ENCODE data around the gene CTU2. TPM values are rescaled to one million over a fixed set of nuclear protein-coding genes. Genes with fewer than 3 reads are reported as not detected.

The CTU2 gene
- total RNA-seq, 1 donor from 2014 or later: 33.3 TPM

DNA sequence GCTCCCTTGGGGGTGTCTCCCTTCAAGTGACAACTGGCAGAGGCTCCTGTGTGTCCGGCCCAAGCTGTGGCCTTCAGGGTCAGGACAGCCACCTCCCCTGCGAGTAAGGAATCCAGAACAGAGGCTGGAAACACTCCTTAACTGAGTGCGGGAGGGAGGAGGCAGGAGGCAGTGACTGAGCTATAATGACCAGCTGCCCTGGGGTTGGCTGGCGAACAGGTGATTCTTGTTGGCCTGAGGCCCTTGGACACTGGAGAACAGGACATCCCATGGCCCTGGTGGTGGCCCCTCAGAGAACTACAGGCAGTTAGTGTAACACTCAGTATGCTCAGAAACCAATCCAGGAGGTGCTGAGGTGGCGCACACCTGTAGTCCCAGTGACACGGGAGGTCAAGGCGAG lies 10.6 kb upstream of the CTU2 start:
- intact Hi-C loops (cut with micrococcal nuclease): no loop called here

DNA sequence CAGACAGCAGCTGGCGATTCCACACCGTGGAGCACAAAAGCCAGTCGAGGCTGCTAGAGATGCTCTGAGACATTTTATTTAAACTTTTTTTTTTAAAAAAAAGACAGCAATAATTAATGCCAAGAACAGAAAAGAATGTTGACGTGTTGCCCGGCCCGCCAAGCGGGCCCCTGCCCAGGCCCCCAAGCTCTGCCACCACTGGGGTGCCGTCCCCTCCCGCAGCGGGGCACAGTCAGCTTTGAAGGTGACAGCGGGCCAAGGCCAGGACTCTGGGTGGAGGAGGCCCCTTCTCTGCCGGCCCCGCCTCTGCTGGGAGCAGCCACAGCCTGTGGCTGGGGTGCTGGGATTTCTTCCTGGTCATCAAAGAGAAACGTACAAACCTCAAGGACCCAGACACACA lies 9.9 kb upstream of the CTU2 start:
- intact Hi-C loops (cut with micrococcal nuclease): no loop called here

DNA sequence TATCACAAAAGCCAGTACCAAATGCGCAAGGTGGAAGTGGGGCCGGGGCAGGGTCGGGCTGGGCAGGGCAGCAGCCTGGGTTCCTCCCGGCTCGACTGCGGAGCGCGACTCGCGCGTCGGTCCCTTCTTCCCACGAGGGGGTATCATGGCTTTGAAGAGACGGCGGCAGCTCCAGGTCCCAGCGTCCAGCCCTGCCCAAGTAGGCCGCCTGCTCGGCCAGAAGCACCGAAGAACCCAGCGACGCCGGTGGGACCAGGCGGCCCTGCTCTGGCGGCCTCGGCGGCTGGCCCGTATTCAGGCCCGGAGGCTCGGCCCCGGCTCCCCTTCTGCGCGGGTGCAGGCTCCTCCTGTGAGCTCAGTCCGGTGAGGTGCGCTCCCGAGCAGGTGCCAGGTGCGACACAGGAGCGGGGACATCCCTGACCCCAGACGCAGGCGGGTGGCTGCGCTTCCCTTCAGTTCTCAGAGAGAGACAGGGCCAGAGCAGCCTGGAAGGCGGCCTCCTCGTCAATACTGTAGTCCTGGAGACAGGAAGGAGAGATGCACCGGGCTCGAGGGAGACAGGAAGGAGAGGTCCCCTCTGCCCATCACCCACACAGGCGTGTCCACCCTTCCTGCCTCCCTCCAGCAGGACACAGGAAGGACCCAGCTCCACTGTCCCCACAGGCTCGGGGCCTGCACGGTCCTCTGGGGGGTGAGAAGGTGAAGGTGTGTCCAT lies 9.0 kb upstream of the CTU2 start:
- intact Hi-C loops (cut with micrococcal nuclease): no loop called here

DNA sequence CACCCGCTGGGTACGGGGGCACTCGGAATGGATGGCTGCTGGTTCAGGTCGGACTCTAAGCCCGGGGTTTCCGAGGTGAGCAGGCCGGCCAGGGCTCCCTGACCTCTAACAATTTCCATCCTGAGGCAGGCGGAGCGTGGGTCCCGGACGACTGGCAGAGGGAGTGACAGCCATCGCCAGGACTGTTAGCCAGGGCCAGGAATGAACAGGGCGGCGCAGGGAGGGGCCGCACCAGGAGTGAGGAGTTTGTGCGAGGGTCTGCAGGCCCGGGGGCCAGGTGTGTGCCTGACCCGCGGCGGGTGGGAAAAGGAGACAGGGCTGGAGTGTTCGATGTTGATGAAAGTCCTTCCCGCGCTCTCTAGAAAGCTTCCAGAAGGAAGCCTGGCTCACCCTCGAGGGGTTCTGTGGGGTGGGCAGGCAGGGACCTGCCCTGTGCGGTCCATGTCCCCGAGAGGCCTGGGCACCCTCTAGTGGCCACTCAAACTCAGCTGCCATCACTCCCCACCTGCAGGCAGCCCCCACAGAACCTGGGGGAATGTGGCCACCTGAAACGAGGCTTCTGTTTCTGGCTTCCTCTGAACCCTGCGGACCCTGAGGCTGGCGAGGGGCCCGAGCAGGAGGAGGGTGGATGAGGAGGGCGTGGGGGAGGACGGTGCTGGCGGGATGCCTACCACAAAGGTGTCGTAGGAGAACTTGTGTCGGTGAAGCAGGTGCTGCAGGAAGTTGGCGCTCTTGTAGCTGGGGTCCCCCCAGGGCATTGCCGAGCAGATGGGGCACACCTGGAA lies 8.3 kb upstream of the CTU2 start:
- intact Hi-C loops (cut with micrococcal nuclease): no loop called here

DNA sequence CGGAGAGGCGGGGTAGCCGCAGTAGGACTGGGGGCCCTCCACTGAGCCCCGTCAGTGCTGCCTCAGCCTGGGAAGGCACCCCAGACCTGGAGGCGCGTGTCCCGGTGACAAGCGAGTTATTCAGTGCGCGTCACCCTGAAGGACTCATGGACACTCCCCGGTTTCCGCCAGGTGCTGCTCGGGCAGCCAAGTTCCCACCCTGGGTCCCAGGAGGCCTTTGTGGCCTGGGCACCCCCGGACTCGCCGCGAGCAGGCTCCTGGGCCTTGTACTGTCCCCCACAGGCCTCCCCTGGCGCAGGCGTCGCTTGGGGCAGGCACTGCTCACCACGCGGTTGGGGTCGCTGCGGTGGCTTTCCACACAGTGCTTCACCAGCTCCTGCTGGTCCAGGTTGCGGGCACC lies 7.7 kb upstream of the CTU2 start:
- intact Hi-C loops (cut with micrococcal nuclease): no loop called here

DNA sequence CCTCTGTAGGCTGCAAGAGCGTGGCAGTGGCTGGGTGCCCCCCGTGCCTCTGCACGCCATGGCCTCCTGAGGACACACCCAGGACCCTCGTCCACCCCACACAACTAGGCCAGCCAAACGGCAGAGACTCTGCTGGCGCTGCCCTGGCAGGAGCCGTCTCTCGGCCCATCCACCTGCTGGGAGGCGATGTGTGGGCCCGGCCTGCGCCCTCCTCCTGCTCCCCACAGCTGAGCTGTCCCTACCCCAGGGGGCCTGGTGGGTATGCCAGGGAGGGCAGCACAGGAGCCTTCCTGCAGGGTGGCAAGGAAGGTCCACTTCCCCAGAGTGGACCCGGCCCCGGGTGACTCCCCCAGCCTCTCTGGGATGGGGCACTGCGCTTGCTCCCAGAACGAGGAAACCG lies 7.1 kb upstream of the CTU2 start:
- intact Hi-C loops (cut with micrococcal nuclease): no loop called here

DNA sequence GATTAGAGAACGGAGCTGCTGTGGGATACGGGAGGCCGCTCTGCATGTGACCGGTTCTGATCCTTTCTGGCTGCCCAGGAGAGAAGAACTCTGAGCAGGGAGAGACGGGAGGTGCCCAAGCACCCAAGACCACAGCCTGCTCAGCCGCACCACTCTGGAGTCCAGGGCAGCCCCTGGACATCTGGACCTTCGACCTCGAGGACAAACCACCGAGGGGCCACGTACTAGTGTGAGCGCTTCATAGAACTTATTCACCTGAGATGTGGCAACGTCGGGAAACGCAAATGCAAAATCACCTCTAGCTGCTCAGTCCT lies 6.0 kb upstream of the CTU2 start:
- intact Hi-C loops (cut with micrococcal nuclease): loop anchor here (1.0 to 5.0 kb wide), 6 partner anchors 37 to 743 kb away; partner anchors contain the start of genes CDT1, GALNS, IL17C and MVD

DNA sequence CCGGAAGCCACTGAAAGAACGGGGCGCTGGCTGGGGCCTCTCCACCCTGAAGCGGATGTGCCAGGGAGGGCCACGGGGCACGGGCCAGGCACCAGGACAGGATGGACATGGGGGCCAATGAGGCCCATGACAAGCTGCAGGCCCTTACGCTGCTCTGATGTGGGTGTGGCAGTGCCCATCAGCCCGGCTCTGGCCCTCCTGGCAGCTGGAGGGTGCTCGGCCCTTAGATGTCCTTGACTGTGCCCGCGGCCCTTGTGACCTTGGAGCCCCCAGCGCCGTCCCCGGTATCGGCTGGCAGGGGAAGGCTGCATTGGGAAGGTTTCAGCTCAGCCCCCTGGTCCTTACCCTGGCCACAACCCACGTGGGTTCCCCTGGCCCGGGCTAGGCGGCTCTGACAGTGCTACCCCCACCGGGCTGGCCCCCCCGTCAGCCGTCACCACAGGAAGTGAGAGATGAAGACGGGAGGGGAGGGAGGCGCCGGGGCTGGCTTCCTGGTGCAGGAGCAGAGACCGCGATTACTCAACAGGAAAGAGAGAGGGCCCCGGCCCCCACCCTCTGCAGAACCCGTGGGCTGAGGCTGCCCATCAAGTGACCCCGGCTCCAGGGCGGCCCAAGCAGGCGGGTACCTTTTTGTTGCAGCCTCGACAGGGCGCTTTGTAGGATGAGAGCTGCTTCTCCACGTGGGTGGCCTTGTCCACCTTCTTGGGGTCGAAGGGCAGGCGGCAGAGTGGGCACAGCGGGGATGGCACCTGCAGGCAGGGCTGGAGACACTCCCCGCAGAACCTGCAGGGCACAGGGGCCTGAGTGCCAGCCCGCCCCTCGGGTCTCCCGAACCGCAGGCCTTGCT lies 5.4 kb upstream of the CTU2 start:
- intact Hi-C loops (cut with micrococcal nuclease): loop anchor here (1.0 to 5.0 kb wide), 8 partner anchors 15 to 744 kb away; partner anchors contain the start of genes CDT1, GALNS, IL17C and MVD

DNA sequence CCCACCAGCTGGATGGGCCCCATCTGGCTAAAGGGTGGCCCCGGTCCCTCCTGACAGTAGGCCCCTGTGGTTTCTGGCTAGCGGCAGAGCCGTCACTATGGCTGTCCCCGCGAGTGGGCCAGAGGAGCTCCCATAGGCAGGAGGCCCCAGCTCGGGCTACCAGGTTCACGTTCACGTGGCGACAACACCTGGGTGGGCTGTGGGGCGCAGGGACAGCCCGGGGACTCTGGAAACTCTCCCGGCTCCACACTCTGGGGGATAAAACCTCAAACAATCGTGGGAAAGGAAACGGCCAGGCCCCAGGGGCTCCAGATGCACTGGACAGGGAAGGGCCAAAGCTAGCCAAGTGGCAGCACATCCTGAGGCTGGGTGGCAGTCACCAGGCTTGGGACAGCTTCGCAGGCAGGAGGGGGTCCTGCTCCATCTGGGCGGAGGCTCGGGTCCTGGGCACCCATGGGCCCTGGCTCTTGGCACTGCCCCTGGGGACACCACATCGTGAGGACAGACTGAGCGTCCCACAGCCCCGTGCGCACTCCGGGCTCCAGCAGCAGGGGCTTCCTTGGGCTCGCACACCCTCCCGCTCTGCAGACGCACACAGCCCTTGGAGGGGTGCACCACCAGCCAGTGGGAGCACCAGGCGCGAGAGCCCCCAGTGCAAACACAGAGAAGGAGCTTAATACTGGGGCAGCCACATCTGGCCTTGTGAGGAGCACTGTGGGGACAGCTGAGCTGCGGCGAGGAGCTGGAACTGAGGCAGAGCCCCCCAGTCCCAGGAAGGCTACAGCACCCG lies 4.5 kb upstream of the CTU2 start:
- intact Hi-C loops (cut with micrococcal nuclease): loop anchor here (1.0 to 5.0 kb wide), 9 partner anchors 15 to 744 kb away; partner anchors contain the start of genes CDT1, CYBA, GALNS and IL17C

DNA sequence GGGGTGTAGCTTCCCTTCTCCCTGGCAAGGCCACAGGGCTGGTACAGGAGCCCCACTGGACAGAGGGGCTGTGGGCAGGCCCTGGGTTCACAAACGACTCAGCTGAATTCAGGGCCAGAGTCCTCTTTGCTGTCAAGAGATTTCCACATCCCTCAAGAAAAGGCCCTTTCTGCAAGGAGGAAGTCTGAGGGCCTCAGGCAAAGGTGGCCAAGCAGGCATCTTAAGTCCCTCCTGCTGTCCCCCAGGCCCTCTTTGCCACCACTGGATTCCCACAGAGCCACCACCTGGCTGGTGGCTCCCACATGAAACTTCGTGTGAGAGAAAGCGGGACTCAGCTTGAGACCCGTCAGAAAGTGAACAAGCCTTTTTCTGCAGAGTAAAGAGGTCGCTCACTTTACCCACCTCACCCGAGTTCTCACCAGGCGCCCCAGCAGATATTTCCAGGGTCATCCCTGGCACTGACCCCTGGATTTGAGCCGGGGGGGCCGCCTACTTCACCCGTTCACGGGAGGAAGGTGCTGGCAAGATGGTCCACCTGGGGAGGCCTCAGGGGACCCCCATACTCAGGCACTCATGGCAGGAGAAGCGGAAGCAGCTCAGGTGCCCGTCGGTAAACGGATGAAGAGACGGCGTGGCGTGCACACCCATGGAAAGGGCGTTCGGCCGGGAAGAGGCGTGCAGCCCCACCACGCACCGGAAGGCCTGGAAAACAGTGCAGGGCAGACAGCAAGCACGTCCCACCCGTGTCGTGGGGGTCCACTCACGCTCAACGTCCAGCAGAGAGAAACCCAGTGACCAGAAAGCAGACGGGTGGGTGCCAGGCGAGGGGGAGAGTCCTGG lies 3.7 kb upstream of the CTU2 start:
- intact Hi-C loops (cut with micrococcal nuclease): loop anchor here (2.0 to 5.0 kb wide), 4 partner anchors 52 to 745 kb away; partner anchors contain the start of genes CYBA, IL17C and ZFPM1

DNA sequence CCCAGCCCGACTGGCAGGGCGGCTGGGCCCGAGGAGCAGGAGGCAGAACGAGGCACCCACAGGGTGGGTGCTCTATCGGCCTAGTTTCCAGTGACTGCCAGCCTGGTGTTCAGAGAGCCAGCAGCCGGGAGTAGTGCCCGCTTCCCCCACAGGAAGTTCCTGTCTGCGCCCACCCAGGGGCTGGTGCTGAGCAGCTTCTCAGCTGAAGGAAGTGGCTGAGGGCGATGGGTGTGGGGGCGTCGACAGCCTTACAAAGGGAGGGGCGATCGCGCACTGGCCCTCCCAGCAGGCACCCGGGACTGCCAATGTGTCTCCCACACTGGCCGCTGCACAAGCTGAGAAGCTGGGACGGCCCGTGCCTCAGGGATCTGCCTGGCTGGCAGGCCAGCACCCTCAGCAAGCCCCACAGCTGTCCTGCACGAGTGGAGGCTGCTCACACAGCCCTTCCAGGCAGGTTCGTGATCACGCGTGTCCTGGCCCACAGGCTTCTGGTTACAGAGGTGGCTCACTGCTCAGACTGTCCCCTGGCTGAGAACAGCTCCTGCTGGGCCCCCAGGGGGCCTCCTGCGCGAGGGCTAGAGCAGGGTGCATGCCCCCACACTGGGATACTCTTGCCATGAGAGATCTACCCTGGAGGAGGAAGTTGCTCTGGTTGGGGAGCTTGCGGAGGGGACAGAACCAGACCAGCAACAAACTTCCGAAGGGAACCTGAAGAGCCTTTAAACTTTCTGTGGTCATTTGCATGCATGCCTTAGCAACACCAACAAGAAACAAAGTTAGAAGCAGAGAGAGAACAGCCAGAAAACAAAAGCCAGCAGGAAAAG lies 2.6 kb upstream of the CTU2 start:
- intact Hi-C loops (cut with micrococcal nuclease): loop anchor here (2.0 to 5.0 kb wide), 5 partner anchors 53 to 746 kb away; partner anchors contain the start of genes CYBA, IL17C and ZFPM1

DNA sequence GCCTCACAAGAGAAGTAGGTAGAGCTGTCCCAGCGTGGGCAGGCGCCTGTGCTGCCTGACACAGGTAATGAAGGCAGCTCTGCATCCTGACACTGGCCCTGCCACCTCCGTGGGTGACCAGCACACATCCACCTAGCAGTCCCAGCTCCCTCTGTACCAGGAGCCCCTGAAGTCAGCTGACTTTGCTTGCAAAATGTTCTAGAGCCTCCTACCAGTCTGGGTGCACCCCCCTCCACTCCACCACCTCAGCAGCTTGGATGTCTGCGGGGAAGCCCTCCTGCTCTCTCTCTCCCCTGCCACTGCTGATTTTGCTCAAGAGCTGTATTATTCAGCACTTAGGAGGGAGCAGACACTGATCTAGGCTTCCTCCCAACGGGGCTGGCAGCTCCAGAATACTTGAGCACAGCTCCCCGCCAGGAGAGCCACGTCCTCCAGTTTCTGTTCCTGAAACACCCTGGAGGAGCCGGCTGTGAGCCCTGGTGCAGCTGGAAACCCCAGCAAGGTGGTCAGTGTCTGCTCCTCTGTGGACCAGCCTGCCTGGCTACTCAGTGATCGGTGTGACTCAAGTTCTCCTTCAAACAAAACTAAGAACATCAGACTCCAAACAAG lies 1.1 kb upstream of the CTU2 start:
- intact Hi-C loops (cut with micrococcal nuclease): loop anchor here (2.0 to 5.0 kb wide), 2 partner anchors 76 to 802 kb away; partner anchors contain the start of gene SPG7

DNA sequence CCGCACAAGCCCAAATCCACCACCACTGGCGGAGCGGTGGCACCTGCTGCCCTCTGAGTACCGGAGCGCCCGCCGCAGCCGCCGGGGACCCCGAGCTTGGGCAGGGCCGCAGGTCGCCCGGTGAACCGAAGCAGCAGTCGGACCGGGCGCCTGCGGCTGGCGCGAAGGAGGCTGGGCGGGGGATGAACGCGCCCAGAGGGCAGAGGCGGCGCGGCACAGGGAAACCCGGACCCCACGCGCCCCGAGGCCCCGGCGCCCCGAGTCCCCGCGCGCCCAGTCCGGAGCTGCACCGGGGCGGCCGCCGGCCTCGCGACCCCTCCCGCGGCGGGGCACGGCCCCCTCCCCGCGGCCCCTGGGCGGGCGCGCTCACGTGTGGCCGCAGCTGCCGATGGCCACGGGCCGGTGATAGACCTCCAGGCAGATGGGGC lies 488 bp upstream of the CTU2 start:
- intact Hi-C loops (cut with micrococcal nuclease): loop anchor here (1.0 to 5.0 kb wide), 6 partner anchors 20 to 801 kb away; partner anchors contain the start of genes CYBA, MVD, SNAI3 and SPG7

DNA sequence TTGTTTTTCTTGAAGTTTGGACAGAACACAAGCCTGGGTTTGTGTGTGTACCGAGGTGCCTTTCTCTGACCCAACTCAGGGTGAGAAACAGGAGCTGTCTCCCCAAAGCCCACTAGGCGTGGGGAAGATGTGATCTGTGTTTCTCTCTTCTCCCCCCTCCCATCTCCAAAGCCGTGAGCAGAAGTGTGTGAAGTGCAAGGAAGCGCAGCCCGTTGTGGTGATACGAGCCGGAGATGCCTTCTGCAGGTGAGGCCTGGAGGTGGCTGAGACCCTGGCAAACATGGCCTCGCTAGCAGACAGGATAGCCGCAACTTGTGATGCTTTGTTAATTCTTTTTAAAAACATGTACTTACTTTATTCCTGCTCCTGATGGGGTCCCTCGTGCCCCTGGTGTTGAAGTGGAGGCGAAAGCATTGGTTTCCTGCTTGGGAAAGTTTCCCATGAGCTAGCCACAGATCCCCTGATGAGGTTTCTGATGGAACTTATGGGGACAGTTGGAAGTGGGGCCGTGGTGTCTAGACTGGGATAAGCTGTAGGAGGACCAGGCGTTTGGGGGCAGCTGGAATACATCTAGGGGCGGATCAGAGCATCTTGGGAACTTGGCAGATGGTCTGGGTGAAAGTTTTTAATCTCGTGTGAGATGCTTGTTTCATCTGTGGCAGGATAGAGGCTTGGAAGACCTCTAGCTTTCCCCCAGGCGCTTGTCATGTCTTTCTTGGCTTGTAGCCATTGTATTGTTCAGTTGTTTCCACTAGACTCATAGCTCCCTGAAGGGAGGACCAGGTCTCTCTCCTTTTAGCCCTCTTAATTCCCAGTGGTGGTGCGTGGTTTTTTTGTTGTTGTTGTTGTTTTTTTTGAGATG lies 893 bp downstream of the CTU2 start:
- intact Hi-C loops (cut with micrococcal nuclease): loop anchor here (1.0 to 5.0 kb wide), 5 partner anchors 21 to 800 kb away; partner anchors contain the start of genes CYBA, MVD, SNAI3 and SPG7

DNA sequence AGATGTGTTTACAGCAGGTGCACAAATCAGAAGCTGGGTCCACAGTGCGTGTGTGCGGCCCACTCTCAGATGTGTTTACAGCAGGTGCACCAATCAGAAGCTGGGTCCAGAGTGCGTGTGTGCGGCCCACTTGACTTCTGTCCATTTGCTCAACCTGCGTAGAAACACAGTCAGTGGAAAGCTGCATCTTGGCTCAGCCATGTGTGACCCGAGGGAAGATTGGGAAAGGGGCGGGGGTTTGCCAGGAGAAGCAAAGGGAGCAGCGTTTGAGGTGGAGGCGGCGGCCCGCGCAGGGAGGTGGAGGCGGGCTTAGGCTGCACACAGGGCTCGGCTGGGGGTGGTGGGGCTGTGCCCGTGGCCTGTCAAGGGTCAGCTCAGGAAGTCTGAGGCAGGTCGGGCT lies 4.3 kb downstream of the CTU2 start:
- intact Hi-C loops (cut with micrococcal nuclease): no loop called here

DNA sequence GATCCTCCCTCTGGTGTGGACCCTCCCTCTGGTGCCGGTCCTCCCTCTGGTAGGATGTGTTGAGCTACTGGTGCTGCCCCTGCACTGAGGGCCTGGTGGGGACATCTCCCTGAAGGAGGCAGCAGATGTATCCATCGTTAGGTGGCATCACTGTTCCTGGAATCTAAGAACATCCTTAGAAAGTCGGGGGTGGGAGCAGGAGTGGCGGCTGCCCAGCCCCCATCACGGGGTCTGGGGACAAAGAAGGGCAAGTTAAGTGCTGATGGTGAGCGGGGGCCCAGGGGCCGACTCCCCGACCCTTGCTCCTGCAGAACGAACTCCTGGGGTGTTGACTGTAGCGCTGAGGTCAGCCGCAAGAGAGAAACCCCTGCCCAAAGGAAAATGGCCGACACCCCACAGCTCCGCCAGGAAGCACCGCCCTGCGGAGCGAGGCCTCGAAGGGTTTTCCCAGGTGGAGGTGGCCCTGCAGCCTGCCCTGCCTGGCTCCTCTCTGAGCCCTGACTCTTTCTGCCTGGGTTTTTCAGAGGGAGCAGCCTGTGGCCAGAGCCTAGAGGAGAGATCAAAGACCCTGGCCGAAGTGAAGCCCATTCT lies 5.5 kb downstream of the CTU2 start:
- intact Hi-C loops (cut with micrococcal nuclease): no loop called here
